Cardiac ventricle fibroblast (primary cell): ENCODE results near the gene FMNL2. TPM values are rescaled to one million over a fixed set of nuclear protein-coding genes. Genes with fewer than 3 reads are reported as not detected.

ENCODE experiments used
- total RNA-seq: library from RNA; depleted of rRNA; stranded (reverse); fragments of >200 nt; gene quantifications from 2 replicates; pipeline ENCODE4 v1.2.3, GENCODE V29; 2015

FMNL2 gene
- 12.8 and 14.4 TPM in 2 replicates for total RNA-seq

DNA sequence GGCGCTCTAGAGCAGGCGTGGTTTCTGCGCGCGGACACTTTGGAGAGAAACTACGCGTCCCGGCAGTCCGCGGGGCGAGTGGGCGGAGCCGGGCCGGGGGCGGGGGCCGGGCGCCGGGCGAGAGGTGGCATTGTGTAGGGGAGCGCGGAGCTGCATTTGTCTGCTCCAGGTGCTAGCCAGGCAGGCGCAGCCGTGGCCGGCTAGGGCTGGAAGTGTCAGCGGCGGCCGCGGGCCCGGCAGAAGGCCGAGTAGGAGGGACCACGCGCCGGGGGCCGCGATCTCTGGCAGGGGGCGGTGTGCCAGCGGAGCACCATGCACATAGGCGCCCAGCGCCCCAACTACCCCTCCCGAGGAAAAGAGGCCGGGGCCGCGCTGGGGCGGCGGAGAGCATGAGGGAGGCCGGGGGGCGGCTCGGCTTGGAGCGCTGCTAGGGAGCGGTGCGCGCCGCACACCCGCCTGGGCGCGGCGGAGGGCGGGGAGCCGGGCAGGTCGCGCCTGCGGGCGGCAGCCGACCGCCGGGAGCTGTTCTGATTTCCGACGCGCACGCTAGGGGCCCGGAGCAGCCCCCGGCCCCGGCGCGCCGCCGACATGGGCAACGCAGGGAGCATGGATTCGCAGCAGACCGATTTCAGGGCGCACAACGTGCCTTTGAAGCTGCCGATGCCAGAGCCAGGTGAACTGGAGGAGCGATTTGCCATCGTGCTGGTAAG, at the start of gene FMNL2:
FMNL2 (plus strand) TSS at position 159 of the 710 bp plus-strand sequence.

Other genes starting within 250 kb of the FMNL2 start
- gene CACNB4, start 236.1 kb upstream of the FMNL2 start, total RNA-seq: 0.93 and 1.4 TPM in 2 replicates
- gene STAM2, start 159.4 kb upstream of the FMNL2 start, total RNA-seq: 17.9 and 19.3 TPM in 2 replicates